RPMI7951 (cell line): ENCODE data around the gene BCAS1. TPM values are rescaled to one million over a fixed set of nuclear protein-coding genes. Genes with fewer than 3 reads are reported as not detected.

ENCODE experiments used
- DNase-seq: peaks from one replicate; pipeline ENCODE4 v3.0.0-alpha.2; 2012; ENCODE audit warnings: low read depth
- total RNA-seq: library from RNA; depleted of rRNA; stranded (reverse); fragments of >200 nt; shearing (Covaris generic); gene quantifications from 2 replicates; pipeline ENCODE4 v1.2.3, GENCODE V29; 2014; rRNA removed

BCAS1 gene
- total RNA-seq = under 0.01 TPM in 1 of 2 replicates, not detected in the other

GRCh38 chr20:54070187-54070987 lies at the start of gene BCAS1:
TSS of gene BCAS1 (minus strand) at chr20:54070594. CDS start at chr20:54058718, 11,876 bp downstream.
- no peak for DNase-seq

GRCh38 chr20:54119744-54120143 lies 49.4 kb upstream of the BCAS1 start:
- DNase-seq = no peak

- DNase-seq = no peak
Measured at GRCh38 chr20:54118220-54119001, 48.0 kb upstream of the BCAS1 start.

GRCh38 chr20:54116550-54117235 lies 46.3 kb upstream of the BCAS1 start:
- no peak for DNase-seq

GRCh38 chr20:54115172-54115854 lies 44.9 kb upstream of the BCAS1 start:
- DNase-seq = no peak

GRCh38 chr20:54114109-54114508 lies 43.7 kb upstream of the BCAS1 start:
- no peak for DNase-seq

- no peak for DNase-seq
Measured at GRCh38 chr20:54113566-54113965, 43.2 kb upstream of the BCAS1 start.

GRCh38 chr20:54112221-54112884 lies 42.0 kb upstream of the BCAS1 start:
- no peak for DNase-seq

- DNase-seq = no peak
Measured at GRCh38 chr20:54111460-54111859, 41.1 kb upstream of the BCAS1 start.

GRCh38 chr20:54110457-54110856 lies 40.1 kb upstream of the BCAS1 start:
- DNase-seq = no peak

GRCh38 chr20:54110041-54110440 lies 39.6 kb upstream of the BCAS1 start:
- DNase-seq = no peak

GRCh38 chr20:54108817-54109216 lies 38.4 kb upstream of the BCAS1 start:
- DNase-seq = no peak

GRCh38 chr20:54108326-54108642 lies 37.9 kb upstream of the BCAS1 start:
- no peak for DNase-seq

- DNase-seq = no peak
Measured at GRCh38 chr20:54107600-54108325, 37.4 kb upstream of the BCAS1 start.

GRCh38 chr20:54107181-54107580 lies 36.8 kb upstream of the BCAS1 start:
- no peak for DNase-seq

- DNase-seq = no peak
Measured at GRCh38 chr20:54106162-54106561, 35.8 kb upstream of the BCAS1 start.

- DNase-seq = no peak
Measured at GRCh38 chr20:54105653-54106052, 35.3 kb upstream of the BCAS1 start.

GRCh38 chr20:54104781-54105180 lies 34.4 kb upstream of the BCAS1 start:
- DNase-seq = no peak

GRCh38 chr20:54103762-54104600 lies 33.6 kb upstream of the BCAS1 start:
- DNase-seq = no peak
